ENCODE measurements around the gene BABAM2. TPM values are rescaled to one million over a fixed set of nuclear protein-coding genes. Genes with fewer than 3 reads are reported as not detected.
A peak's percentile ranks its signal among the peaks of the same experiment; 100 is the strongest.

BABAM2 gene
- total and polyA plus RNA-seq, 11 donors = 22.2 to 75.1 (median 62.5) TPM

- WGBS, 4 donors = 91 to 95% (median 92%) methylated on average over 11 of the region's 11 CpGs
- Histone ChIP-seq H3K36me3 (no peaks in the 10 kb centered on the region), H3K4me1 (peaks cover 4 to 33% (median 8%) of the 10 kb centered on the region in 12 donors), H3K27me3 (no peaks in the 10 kb centered on the region), H3K27ac (no peak overlapping the region), H3K4me3 (no peak overlapping the region), H3K9me3 (no peaks in the 10 kb centered on the region)
- TF ChIP-seq CTCF (IDR thresholded peaks at IDR 0.05) (no peak), POLR2A (IDR thresholded peaks at IDR 0.05) (no peak)
- intact Hi-C loops (cut with DNase I) = no loop called here
- ATAC-seq (no peak), DNase-seq (no peak)
Measured at GRCh38 chr2:28350791-28351285, 460.3 kb downstream of the BABAM2 start.

- 91 to 96% (median 94%) methylated on average over 5 of the region's 5 CpGs for WGBS, 4 donors
- intact Hi-C loops (cut with DNase I) = no loop called here
- Histone ChIP-seq H3K27ac (peak overlapping the region in 1 of 12 donors; percentile 62), H3K4me3 (no peak overlapping the region), H3K9me3 (no peaks in the 10 kb centered on the region), H3K4me1 (peaks cover 8 to 41% (median 16%) of the 10 kb centered on the region in 12 donors), H3K36me3 (no peaks in the 10 kb centered on the region), H3K27me3 (no peaks in the 10 kb centered on the region)
- ATAC-seq (no peak), DNase-seq (no peak)
- TF ChIP-seq CTCF (IDR thresholded peaks at IDR 0.05) = no peak
- TF ChIP-seq POLR2A (IDR thresholded peaks at IDR 0.05) = no peak
Measured at GRCh38 chr2:28351621-28352020, 461.1 kb downstream of the BABAM2 start.

GRCh38 chr2:28352104-28352503 is 461.6 kb downstream of the BABAM2 start:
- WGBS, 4 donors = 69 to 79% (median 76%) methylated on average over 5 of the region's 5 CpGs
- no peaks in the 10 kb centered on the region for H3K27me3 ChIP-seq
- intact Hi-C loops (cut with DNase I) = no loop called here
- peaks cover 9 to 45% (median 20%) of the 10 kb centered on the region in 12 donors for H3K4me1 ChIP-seq
- no peaks in the 10 kb centered on the region for H3K36me3 ChIP-seq
- no peaks in the 10 kb centered on the region for H3K9me3 ChIP-seq
- ATAC-seq = no peak
- DNase-seq = no peak
- H3K27ac ChIP-seq = peak overlapping the region in 1 of 12 donors; percentile 62
- no peak for TF ChIP-seq POLR2A (IDR thresholded peaks at IDR 0.05)
- TF ChIP-seq CTCF (IDR thresholded peaks at IDR 0.05) = no peak
- H3K4me3 ChIP-seq = no peak overlapping the region

- WGBS, 4 donors = 81 to 84% (median 82%) methylated on average over 16 of the region's 16 CpGs
- intact Hi-C loops (cut with DNase I) = loop anchor here in 1 of 10 donors (1.0 kb wide), 1 partner anchor 7 kb away; no protein-coding TSS in a partner anchor
- no peak for ATAC-seq
- H3K27me3 ChIP-seq = no peaks in the 10 kb centered on the region
- peaks cover 9 to 40% (median 20%) of the 10 kb centered on the region in 12 donors for H3K4me1 ChIP-seq
- TF ChIP-seq POLR2A (IDR thresholded peaks at IDR 0.05) = no peak
- TF ChIP-seq CTCF (IDR thresholded peaks at IDR 0.05) = no peak
- H3K27ac ChIP-seq = peak overlapping the region in 1 of 12 donors; percentile 62
- no peaks in the 10 kb centered on the region for H3K9me3 ChIP-seq
- no peak for DNase-seq
- no peak overlapping the region for H3K4me3 ChIP-seq
- H3K36me3 ChIP-seq = no peaks in the 10 kb centered on the region
Measured at GRCh38 chr2:28352610-28353195, 462.2 kb downstream of the BABAM2 start.

Measured in heart left ventricle (tissue), 16 donors.